ENCODE measurements around the gene ZCCHC3. TPM values are rescaled to one million over a fixed set of nuclear protein-coding genes. Genes with fewer than 3 reads are reported as not detected.
"Not testable (repeated sequence)": the region's sequence is repeated elsewhere in the genome, so short reads cannot be mapped to it uniquely, and the experiment has no call there.

ZCCHC3 gene
- total RNA-seq, 1 experiment from 2014 or later = 15.5 TPM

DNA sequence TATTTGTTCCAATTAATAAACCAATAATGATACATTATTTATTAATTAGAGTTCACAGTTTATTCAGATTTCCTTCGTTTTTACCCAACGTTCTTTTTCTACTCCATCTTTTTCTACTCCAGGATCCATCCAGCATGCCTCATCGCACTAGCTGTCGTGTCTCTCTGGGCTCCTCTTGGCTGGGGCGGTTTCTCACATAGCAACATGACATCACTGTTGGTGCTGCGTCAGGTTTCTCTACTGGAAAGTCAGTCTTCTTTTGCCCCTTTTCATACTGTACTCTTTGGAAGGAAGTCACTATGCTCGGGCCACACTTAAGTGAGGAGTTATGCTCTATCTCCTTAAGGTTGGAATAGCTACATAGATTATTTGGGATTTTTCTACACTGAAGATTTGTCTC is 14.2 kb downstream of the ZCCHC3 start:
- DNase-seq (ENCODE audit: low spot score) = no peak

DNA sequence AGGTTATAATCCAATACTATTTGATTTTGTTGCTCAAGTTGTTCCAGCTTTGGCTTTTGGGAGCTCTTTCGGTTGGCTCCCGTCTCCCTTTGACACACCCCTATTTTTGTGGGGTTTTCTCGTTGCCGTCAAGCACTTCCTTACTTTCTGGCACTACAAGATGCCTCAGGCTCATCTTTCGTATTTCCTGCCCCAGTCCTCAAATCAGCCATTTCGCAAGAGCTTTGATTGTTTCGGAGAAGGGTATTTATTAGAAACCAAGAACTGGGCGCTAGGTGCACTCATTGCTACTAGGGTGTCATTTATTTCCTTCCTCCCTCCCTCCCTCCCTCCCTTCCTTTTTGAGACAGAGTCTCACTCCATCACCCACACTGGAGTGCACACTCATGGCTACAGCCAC is 14.7 kb downstream of the ZCCHC3 start:
- DNase-seq (ENCODE audit: low spot score) = no peak

DNA sequence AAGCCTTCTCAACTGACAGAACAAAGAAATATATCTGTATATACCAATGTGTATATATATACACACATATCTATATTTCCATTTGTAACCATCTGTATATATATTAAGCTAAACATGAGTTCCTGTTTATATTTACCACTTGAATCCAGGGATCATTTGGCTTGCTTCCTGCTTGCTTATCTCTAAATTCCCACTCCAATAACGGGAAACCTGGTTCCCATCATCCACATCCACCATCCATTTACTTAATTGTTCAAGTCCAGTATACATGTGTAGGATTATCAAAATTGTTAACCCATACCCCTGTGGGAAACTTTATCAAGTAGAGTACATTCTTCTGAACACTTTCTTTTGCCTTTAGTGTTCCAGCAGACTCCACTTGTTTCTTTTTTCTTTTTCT is 15.5 kb downstream of the ZCCHC3 start:
- no peak for DNase-seq (ENCODE audit: low spot score)

DNA sequence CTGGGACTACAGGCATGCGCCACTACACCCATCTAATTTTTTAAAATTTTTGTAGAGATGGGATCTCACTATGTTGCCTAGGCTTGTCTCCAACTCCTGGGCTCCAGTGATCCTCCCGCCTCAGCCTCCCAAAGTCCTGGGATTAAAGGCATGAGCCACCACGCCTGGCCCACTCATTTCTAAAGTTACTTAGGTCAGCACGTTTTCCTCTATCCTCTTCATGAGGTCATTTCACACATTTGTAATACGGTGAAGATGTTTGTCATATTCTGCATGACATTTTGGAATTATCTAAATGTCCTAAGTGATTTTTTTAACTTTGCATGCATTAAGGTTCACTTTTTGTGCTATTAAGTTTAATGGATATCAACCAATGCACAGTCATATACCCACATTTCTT is 16.0 kb downstream of the ZCCHC3 start:
- DNase-seq (ENCODE audit: low spot score) = no peak

DNA sequence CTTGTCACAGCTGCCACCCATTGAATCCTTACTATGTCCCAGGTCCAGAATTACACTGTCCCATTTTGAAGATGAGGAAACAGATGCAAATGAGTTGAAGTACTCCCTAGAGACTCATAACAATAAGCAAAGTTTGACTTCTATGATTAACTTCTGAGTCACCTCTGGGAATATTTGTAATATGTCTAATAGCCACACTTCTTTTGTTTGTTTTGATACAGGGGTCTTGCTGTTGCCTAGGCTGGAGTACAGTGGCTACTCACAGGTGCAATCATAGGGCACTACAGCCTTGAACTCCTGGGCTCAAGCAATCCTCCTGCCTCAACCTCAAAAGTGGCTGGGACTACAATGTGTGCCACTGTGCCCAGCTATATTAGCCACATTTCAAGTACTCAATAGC is 16.6 kb downstream of the ZCCHC3 start:
- DNase-seq (ENCODE audit: low spot score) = no peak

DNA sequence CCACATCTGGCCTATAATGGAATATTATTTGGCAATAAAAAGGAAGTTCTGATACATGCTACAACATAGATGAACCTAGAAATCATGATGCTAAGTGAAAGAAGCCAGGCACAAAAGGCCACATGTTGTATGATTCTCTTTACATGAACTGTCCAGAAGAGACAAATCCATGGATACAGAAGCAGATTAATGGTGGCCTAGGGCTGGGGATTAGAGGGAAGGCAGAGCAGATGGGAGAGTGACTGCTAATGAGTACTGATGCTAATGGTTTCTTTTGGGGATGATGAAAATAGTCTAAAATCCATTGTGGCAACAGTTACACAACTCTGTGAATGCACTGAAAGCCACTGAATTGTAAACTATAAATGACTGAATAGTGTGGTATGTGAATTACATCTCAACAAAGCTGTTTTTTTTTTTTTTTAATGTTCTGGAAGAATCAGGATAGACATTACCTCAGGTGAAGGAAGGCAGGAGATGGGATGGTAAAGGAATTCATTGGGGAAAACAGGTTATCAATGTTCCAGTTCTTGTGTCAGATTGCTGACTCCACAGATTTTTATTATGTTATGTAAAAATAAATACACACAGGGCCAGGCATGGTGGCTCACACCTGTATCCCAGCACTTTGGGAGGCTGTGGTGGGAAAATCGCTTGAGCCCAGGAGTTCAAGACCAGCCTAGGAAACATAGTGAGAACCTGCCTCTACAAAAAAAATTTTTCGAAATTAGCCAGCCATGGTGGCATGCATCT is 19.1 kb downstream of the ZCCHC3 start:
- no peak for DNase-seq (ENCODE audit: low spot score)

DNA sequence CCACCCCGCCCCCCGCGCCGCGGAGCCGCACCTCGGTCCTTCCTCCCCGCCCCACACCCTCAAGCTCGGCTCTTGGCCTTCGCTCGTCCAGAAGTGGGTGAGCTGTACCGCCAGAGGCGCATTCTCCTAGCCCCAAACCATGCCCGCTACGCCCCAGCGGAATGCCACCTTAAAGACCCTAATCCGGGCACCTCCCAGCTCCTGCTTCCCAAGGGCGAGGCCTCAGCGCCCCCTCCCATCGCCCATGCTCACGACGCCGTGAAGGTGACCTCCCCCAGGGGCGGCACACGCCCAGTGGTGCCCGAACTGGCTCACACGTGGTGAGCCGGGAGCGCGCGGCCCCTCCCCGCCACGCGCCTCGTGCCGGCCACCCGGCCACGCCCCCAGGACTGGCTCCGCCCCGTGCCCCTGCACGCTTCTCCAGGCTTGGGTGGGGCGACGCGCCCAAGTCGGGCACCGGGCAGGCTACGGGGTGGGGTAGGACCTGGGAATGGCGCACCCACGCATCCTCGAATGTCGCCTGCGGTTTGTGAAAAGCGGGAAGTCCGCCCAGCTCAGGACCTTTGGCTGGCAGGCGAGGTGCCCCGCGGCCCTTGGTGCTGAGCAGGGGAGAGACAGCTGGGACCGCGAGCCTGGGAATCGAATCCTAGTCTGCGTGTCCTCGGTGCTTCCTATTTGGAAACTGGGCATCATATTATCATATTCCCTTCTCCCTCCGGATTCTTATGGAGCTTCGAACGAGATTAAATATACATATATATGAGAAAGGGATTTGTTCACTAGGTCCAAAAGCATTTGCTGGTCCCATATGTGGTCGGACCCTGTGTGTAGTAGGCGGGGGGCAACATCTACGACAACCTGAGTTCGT is 27.0 kb downstream of the ZCCHC3 start:
- peak; percentile 82 for DNase-seq (ENCODE audit: low spot score)

DNA sequence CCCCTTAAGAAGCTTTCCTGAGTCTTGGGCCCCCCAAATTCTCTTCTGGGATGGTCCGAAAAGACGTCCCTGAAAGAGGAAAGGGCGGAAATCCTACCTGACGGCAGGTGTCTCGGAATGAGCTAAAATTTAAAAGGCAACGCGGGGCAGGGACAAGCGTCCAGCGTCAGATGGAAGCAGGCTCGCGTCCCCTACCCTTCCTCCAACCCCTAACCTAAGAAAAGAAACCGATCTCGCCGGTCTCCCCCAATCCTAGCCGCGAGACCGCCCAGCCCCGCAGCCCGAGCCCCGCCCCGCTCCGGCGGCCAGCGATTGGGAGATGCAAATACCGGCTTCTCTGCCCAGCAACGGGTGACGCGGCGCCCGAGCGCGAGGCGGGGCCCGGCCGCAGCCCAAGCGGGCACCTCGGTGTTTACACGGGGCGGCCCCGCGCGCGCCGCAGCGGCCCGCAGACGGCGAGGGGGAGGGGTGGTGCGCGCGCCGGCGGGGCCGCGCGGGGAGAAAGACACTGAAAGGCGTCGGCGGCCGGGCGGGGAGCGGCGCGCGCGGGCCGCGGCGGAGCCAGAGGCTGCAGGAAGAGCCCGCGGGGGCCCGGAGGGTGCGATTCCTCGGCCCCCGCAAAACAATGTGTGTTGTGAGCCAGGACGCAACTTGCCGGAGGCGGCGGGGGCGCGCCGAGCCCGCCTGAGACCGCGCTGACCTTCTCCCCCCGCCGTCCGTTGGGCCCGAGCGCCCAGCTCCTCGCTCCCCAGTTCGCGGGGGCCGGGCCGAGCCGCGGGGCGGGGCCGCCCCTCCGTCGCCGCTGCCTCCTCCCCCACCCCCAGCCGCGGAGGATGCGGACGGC is 27.9 kb downstream of the ZCCHC3 start, which contains the start of gene SOX12:
Gene SOX12, plus strand, starts transcription at position 508 of the 844 bp plus-strand sequence. CDS start 373 bp downstream, outside the sequence.
- peak; percentile 83 for DNase-seq (ENCODE audit: low spot score)

DNA sequence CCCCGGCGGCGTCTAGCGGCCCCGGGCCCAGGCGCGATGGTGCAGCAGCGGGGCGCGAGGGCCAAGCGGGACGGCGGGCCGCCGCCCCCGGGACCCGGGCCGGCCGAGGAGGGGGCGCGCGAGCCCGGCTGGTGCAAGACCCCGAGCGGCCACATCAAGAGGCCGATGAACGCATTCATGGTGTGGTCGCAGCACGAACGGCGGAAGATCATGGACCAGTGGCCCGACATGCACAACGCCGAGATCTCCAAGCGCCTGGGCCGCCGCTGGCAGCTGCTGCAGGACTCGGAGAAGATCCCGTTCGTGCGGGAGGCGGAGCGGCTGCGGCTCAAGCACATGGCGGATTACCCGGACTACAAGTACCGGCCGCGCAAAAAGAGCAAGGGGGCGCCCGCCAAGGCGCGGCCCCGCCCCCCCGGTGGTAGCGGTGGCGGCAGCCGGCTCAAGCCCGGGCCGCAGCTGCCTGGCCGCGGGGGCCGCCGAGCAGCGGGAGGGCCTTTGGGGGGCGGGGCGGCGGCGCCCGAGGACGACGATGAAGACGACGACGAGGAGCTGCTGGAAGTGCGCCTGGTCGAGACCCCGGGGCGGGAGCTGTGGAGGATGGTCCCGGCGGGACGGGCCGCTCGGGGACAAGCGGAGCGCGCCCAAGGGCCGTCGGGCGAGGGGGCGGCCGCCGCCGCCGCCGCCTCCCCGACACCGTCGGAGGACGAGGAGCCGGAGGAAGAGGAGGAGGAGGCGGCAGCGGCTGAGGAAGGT is 28.7 kb downstream of the ZCCHC3 start:
- DNase-seq (ENCODE audit: low spot score) = peak; percentile 44

DNA sequence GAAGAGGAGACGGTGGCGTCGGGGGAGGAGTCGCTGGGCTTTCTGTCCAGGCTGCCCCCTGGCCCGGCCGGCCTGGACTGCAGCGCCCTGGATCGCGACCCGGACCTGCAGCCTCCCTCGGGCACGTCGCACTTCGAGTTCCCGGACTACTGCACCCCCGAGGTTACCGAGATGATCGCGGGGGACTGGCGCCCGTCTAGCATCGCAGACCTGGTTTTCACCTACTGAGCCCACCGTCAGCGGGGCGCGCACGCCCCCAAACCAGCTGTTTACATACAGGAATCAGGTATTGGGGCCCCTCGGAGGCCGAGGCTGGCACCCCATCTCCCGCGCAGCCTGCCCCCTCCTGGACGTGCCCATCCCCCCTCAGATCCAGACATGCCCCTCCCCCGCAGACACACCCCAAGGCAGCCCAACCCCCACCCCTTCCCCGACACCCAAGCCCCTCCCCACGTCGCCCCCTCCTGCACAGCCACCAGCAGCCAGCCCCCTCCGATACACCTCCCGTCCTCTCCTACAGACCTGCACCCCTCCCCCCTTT is 29.3 kb downstream of the ZCCHC3 start:
- no peak for DNase-seq (ENCODE audit: low spot score)

DNA sequence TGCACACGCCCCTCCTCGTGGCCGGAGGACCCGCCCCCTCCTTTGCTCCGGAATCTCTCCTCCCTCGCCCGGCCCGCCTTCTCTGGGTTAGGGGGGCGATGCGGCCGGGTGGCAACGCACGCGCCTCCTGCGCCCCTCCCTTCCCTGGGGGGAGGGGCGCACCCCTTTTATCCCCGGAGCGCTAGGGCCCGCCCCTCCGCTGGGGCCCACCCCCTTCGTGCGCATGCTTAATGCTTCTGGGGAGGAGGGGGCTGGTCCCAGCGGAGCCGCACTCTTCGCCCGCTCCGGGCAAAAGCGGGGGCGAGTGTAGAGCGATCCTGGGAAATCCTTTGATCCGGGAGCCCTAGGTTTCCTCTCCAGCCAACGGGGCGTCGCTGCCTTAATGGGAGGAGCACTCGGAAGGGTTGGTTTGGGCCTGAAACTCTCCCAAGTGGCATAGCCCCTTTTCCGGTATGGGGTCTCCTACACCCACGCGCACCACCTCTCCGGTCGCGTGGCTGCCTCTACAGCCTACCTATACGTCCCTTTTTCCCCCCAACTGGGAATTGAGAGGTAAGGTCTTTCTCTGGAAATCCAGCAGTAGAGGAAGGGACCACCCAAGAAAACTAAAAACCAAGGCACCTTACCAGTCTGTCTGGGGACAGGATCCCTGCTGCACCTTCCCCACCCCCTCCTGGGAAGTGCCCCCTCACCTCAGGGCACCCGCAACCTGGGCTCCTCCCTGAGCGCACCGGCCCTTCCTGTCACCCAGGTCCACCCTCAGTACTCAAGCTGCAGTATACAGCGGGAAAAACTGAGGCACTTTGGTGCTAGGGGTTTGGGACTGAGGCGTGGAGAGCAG is 30.0 kb downstream of the ZCCHC3 start:
- peak; percentile 28 for DNase-seq (ENCODE audit: low spot score)

DNA sequence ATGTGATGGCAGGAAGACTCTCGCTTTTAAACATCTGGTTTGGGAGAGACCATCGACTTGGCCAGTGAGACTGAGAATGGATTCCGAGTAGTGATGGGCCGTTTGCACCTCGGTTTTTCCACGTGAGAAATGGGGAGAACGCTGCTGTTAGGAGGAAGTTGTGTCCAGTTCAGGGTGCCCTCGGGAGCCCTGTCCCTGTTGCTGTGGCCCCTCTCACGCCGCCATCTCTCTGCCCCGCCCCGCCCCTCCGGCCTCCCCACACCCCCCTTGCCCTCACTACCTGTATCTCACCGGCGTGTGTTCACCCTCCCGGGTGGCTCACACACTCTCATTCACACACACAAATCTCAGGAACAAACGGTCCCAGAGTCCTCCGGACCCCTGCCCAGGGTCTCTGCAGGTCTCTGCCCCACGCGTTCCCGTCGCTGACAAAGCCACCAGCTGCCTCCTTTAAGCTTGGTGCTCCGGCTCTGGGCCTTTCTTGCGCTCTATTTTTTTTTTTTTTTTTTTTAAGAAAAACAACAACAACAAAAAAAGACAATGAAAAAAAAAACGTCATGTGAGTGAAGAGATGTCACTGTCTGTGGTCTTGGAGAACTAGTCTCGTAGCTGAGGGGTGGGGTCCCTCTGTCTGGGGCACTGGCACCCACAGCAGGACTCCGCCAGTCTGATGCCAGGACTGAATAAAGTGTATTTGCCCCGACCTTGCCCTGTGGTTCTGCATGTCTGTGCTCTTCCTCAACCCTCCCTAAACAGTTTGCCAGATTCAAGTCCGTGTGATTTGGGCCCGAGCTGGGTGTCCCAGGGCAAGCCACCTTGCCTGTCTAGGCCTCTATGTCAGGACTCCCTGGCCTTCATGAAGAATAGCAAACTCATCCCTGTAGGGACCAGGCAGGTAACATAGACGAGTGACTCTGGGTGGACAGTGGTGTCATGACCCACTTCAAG is 30.9 kb downstream of the ZCCHC3 start:
- no peak for DNase-seq (ENCODE audit: low spot score)

DNA sequence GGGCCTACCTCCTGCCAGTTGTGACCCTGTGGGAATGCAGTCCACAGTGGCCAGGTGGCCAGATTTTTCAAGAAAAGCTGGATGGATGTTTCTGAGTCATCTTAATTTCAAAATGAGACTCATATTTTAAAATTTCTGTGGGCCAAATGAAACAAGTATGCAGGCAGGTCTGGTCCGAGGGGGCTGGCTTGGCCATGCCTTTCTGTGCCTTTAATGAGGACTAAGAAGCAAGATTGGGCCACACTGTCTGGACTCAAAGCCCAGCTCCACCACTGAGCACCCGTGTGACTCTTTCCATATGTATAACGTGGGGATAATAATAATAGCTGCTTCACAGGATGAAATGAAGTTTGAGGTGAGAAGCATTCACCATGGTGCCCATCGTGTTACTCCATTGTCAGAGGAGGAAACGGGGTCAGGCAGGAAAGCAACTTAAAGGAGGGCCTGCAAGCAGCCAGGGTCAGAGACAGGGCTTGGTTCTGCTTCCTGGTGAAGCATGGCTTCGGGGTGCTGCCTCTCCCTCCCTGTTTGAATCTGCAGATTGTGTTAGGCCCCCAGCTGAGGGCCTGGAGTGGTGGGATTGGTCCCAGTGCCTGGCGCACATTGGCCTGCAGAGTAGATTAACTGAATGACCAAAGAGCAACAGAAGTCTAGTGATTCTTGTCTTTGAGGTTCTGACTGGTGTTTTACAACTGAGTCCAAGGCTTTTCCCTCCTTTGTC is 31.8 kb downstream of the ZCCHC3 start:
- no peak for DNase-seq (ENCODE audit: low spot score)

DNA sequence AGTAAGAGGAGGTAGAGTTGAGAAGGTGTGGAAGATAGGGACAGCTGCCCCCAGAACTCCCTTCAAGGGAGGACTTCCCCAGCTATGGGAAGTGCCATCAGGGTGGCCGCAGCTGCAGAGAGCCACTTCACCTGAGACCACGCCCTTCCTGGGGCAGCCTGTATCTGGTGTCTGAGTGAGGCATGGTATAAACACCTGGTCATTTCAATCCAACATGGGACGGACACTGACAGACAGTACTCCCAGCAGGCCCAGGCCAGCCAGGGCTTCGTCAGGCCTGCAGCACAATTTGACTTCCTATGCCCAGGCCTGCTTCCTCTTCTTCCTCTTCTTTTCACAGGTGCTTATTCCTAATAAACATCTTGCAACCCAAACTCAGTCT is 32.5 kb downstream of the ZCCHC3 start:
- DNase-seq (ENCODE audit: low spot score) = no peak

DNA sequence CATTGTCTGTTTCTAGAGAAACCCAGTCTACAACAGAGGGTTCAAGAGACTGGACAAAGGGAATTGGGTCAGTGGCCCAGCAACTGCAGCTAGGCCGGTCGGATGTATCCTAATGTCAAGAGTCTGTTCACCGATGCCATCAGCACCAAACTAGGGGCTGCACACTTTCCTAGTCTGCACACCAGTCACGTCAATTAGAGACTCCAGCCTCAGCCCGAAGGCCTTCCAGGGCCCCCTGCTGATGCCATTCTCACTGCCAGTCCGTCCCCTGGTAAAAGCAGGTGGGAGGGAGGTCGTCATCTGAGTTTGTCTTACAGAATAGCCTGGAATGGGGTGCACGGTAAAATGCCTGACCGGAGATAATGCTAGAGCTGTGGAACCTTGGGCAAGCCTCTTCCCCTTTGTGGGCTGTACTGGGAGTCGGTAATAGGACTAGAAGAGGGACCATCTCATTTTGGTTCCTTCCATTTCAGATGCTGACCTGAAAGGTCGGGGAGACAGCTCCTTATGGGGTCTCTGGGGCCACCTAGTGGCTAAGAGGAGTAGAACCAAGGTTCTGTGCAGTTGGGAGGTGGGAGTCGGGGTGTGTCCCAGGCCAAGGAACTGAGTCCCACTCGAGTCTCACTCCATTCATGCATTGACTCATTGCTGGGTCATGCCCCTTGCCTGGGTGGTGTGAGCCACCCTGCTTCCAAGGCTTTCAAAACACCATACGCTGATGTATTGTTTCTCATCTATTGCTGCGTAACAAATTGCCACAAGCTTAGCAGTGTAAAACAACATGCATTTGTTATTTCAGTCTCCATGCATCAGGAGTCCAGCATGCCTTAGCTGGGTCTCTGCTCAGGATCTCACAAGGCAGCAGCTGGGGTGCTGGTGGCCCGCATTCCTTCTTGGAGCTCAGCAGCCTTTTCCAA is 33.1 kb downstream of the ZCCHC3 start:
- DNase-seq (ENCODE audit: low spot score) = peak; percentile 60

DNA sequence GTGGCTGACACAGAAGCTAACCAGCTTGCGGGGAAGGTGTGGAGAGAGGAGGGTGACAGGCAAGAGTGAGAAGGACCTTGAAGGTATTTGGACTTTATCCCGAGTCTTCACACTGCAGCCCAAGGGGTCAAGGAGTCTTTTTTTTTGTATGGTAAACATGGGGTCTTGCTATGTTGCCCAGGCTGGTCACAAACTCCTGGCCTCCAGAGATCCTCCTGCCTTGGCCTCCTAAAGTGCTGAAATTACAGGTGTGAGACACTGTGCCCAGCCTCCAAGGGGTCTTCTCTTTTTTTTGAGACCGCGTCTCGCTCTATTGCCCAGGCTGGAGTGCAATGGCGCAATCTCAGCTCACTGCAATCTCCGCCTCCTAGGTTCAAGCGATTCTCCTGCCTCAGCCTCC is 37.2 kb downstream of the ZCCHC3 start:
- no peak for DNase-seq (ENCODE audit: low spot score)

DNA sequence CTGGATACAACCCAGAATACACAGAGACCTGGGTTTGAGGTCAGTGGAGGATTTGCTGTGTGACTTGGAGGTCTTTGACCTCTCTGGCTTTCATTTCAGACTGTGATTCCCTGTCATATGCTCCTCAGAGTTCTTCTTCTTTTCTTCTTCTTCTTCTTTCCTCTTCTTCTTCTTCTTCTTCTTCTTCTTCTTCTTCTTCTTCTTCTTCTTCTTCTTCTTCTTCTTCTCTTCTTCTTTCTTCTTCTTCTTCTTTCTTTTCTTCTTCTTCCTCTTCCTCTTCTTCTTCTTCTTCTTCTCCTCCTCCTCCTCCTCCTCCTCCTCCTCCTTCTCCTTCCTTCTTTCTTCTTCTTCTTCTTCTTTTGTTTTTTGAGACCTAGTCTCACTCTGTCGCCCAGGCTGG is 38.7 kb downstream of the ZCCHC3 start:
- not testable (repeated sequence) for DNase-seq (ENCODE audit: low spot score)
